ENCODE data around the gene ICE1.

Gene ICE1

DNA sequence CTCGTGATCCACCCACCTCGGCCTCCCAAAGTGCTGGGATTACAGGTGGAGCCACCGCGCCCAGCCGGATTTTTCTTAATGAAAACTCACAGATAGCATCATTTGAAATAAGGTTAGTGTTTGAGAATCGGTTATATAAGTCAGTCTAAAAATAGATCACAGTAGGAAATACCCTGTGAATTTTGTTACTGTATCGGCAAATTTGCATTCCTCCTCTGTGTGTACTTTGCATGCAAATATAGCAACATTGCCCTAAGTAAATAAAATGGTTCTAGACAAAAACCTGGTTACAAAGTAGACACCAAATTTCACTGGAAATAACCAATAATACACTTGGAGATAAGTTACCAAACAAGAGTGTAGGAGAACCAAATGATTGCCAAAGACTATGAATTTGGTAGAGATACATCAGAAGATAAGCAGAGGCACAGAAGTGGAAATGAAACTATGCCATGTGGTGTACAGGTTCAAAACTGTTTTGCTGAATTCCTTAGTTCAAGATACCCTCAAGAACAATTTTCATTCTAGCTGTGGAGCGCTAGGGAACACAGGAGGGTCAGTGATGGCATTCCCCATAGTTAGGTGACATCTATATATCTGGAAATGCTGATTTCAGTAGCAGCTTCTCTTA is 58.1 kb downstream of the ICE1 start:
- no peak for DNase-seq (ENCODE audit: low read depth)
- no peak overlapping the region for H3K4me3 ChIP-seq (ENCODE audit: low read length)
- TF ChIP-seq, protein P1, sequence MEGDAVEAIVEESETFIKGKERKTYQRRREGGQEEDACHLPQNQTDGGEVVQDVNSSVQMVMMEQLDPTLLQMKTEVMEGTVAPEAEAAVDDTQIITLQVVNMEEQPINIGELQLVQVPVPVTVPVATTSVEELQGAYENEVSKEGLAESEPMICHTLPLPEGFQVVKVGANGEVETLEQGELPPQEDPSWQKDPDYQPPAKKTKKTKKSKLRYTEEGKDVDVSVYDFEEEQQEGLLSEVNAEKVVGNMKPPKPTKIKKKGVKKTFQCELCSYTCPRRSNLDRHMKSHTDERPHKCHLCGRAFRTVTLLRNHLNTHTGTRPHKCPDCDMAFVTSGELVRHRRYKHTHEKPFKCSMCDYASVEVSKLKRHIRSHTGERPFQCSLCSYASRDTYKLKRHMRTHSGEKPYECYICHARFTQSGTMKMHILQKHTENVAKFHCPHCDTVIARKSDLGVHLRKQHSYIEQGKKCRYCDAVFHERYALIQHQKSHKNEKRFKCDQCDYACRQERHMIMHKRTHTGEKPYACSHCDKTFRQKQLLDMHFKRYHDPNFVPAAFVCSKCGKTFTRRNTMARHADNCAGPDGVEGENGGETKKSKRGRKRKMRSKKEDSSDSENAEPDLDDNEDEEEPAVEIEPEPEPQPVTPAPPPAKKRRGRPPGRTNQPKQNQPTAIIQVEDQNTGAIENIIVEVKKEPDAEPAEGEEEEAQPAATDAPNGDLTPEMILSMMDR (conservative IDR thresholded peaks at IDR 0.05; ENCODE audit: low read depth, low read length), result no peak

DNA sequence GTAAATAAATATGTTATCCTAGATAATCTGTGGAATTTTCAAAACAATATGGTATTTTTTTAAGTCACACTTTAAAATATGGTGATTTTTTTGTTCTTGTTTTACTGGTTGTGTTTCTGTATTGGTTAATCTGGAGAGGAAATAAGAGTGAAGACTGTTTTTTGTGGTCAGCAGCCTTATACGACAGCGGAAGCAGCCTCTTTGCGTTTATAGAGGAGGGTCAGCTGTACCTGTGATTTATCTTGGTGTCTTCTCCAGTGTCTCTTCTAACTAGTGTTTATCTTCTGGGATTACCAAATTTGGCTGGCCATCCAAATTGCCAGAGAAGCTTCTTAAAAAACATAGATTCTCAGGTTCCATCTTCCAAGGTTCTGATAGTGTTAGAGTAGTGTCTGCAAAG is 58.7 kb downstream of the ICE1 start:
- no peak for DNase-seq (ENCODE audit: low read depth)
- no peak overlapping the region for H3K4me3 ChIP-seq (ENCODE audit: low read length)
- TF ChIP-seq, protein P1 (conservative IDR thresholded peaks at IDR 0.05; ENCODE audit: low read depth, low read length), result no peak

DNA sequence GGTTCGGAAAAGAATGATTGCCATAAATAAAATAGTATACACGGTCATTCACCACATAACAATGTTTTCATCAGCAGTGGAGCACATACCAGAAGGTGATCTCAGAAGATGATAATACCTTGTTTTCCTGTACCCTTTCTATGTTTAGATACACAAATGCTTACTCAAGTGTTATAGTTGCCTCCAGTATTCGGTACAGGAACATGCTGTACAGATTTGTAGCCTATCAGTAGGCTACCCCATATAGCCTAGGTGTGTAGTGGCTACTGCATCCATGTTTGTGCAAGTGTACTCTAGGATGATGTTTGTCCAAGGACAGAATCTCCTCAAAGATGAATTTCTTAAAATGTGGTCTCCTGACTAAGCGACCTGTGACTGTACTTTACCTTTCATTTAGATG is 59.2 kb downstream of the ICE1 start:
- no peak for DNase-seq (ENCODE audit: low read depth)
- TF ChIP-seq, protein P1 (conservative IDR thresholded peaks at IDR 0.05; ENCODE audit: low read depth, low read length), result no peak
- H3K4me3 ChIP-seq (ENCODE audit: low read length), result no peak overlapping the region

DNA sequence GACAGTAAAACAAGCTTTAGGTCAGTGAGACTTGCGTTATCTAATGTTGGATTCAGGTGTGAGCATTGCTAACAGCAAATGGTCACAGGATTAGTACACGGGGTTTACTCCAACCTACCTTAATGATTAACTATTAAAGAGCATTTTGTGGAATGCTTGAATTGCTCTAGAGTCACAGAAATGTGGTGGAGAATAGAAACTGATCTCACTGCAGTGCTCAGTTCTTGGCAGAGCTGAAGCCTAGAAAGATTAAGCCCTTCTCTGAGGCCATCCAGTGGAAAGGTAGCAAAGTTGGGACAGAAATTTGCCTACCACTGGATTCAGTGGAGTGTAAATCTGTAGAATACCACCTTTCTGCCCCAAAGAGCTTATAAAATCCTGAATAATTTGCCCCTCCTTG is 60.9 kb downstream of the ICE1 start:
- DNase-seq (ENCODE audit: low read depth), result no peak

DNA sequence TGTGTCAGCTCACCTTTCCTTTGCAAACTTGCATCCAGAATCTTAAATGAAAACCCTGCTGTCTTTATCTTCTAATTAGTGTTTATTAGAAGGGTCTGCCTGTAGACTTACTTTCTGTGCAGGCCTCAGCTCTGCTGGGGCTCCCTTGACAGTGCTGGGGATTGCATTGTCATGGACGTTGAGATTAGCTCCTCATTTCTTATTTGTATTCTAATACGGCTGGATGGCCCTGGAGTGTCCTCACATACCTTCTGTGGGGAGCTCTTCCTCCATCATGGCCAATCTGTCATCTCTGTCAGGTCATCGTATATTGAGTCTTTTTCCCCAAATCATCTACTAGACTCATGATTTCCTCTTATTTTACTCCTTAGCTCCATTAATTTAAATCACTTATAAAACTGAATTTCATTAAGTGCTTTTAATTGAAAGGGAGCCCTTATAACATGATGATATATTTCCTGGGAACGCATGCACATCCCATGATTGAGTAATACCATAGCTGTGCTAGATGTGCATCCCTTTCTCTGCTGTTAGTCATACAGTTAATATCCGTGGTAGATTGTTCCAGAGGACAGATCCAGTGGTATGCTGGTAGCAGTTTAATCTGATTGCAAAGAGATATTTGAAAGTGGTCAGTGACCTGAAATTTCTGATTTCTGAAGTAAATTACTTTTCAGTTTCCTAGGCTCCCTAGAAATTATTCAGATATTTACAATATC is 61.6 kb downstream of the ICE1 start:
- no peak for DNase-seq (ENCODE audit: low read depth)
- no peak overlapping the region for H3K4me3 ChIP-seq (ENCODE audit: low read length)
- TF ChIP-seq, protein P1 (conservative IDR thresholded peaks at IDR 0.05; ENCODE audit: low read depth, low read length), result no peak

More for the DNA sequence above, 60.9 kb downstream of the ICE1 start:
- TF ChIP-seq, protein P1 (conservative IDR thresholded peaks at IDR 0.05; ENCODE audit: low read depth, low read length), result no peak
- H3K4me3 ChIP-seq (ENCODE audit: low read length), result no peak overlapping the region

DNA sequence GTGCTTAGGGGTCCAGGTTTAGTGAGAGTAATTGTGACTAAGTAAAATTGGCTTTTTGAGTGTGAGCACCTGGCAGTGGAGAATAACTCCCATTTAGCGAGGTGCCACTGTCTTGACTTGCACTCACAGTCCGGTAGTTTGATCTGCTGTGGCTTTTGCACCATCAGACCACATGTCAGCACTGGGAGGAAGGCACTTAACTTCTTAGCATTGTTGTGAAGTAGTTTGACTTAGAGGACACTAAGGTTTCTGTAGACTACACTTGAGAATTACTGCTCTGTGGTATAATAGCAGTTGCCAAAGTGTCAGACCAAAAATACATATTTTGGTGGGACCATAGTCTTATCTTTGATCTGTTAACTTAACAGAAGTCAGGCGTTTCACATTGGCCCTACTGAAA is 63.6 kb downstream of the ICE1 start:
- DNase-seq (ENCODE audit: low read depth), result no peak
- TF ChIP-seq, protein P1 (conservative IDR thresholded peaks at IDR 0.05; ENCODE audit: low read depth, low read length), result no peak
- H3K4me3 ChIP-seq (ENCODE audit: low read length), result no peak overlapping the region

All from retinal pigment epithelial cell (primary cell).